Thyroid gland (tissue), 4 donors: ENCODE data around the gene TNK1. TPM values are rescaled to one million over a fixed set of nuclear protein-coding genes. Genes with fewer than 3 reads are reported as not detected.

Experiments
- DNase-seq, 2 donors: peaks; one replicate each; pipeline ENCODE4 v3.0.0-alpha.2; 2019
- H3K27ac ChIP-seq, 3 donors: fragments of 200-600 bp; sonication (generic); 1 replicate in 2 of 3; 2 replicates in 1 of 3; pipeline ENCODE4 v1.5.1; 2016 to 2019; ENCODE audit warnings: mild to moderate bottlenecking in 1 of 3, moderate library complexity in 1 of 3
- H3K27me3 ChIP-seq: fragments of 200-600 bp; sonication (generic); one replicate; pipeline ENCODE4 v1.5.1; 2019
- H3K36me3 ChIP-seq, 2 donors: fragments of 200-600 bp; sonication (generic); one replicate each; pipeline ENCODE4 v1.5.1; 2016 to 2019
- H3K4me1 ChIP-seq, 2 donors: fragments of 200-600 bp; sonication (generic); one replicate each; pipeline ENCODE4 v1.5.1; 2017 to 2019
- H3K4me3 ChIP-seq, 3 donors: fragments of 200-600 bp; sonication (generic); replicated peaks in 1 of 3; 1 replicate in 2 of 3; 2 replicates in 1 of 3; pipeline ENCODE4 v1.5.1; 2016; ENCODE audit warnings: mild to moderate bottlenecking in 1 of 3
- H3K9me3 ChIP-seq: fragments of 200-600 bp; sonication (generic); one replicate; pipeline ENCODE4 v1.5.1; 2017
- CTCF ChIP-seq, 6 experiments: fragments of 200-600 bp in 3 of 6; fragments of 450-650 bp in 3 of 6; sonication (generic) in 3 of 6; IDR thresholded peaks; one replicate each; pipeline ENCODE4 v1.5.1; 2016 to 2019; ENCODE audit warnings: antibody characterized with exemption in 6 of 6, mild to moderate bottlenecking in 2 of 6, inconsistent platforms in 1 of 6, moderate library complexity in 1 of 6
- POLR2A ChIP-seq, 2 donors: fragments of 450-650 bp; IDR thresholded peaks; one replicate each; pipeline ENCODE4 v1.6.1; 2017; ENCODE audit warnings: antibody characterized with exemption in 2 of 2, mild to moderate bottlenecking in 2 of 2, moderate library complexity in 1 of 2
- whole genome bisulfite sequencing, 2 donors: methylation state at CpG; one replicate each; pipeline ENCODE4 v1.1.5; 2017; 5-methylcytosine and 5-hydroxymethylcytosine counted together
- intact Hi-C: fragments of 100-400 bp; cut with DNase I; formaldehyde crosslinking; loops from one replicate; pipeline ENCODE4 v1.15.1; 2023
- total RNA-seq, 4 donors: library from RNA; depleted of rRNA; stranded (reverse); fragments of >200 nt; gene quantifications; one replicate each; pipeline ENCODE4 v1.2.3, GENCODE V29; 2016

Gene TNK1
- total RNA-seq, 4 donors from 2014 or later: 11.0 to 30.2 (median 15.9) TPM

GRCh38 chr17:7403977-7404736 is 23.3 kb downstream of the TNK1 start, which contains the start of gene TMEM256:
TSS of gene TMEM256 (minus strand) at chr17:7404097. CDS start at chr17:7404084, 13 bp downstream.
- Histone ChIP-seq H3K27me3 (no peaks in the 10 kb centered on the region), H3K4me3 (peak within 1 kb of the TSS; percentile 47 to 64 (median 59)), H3K36me3 (no peaks in the 10 kb centered on the region), H3K4me1 (peaks cover 9 to 19% of the 10 kb centered on the region in 2 donors), H3K27ac (peak within 1 kb of the TSS; percentile 81 to 84 (median 81)), H3K9me3 (no peaks in the 10 kb centered on the region)
- 0 to 1% methylated on average over 29 to 31 of the region's 49 CpGs for WGBS, 2 donors
- peak; percentile 99 for DNase-seq
- intact Hi-C loops: no loop called here
- TF ChIP-seq POLR2A (IDR thresholded peaks at IDR 0.05) (peak; percentile 79 to 99), CTCF (IDR thresholded peaks at IDR 0.05) (no peak)

- H3K9me3 ChIP-seq: no peaks in the 10 kb centered on the region
- WGBS, 2 donors: 1% methylated on average over 12 to 26 of the region's 65 CpGs
- peak overlapping the region; percentile 55 to 84 (median 81) for H3K27ac ChIP-seq
- TF ChIP-seq POLR2A (IDR thresholded peaks at IDR 0.05) (no peak), CTCF (IDR thresholded peaks at IDR 0.05) (no peak)
- H3K27me3 ChIP-seq: no peaks in the 10 kb centered on the region
- intact Hi-C loops: no loop called here
- no peaks in the 10 kb centered on the region for H3K36me3 ChIP-seq
- DNase-seq: peak; percentile 35 to 41
- peaks cover 9 to 19% of the 10 kb centered on the region in 2 donors for H3K4me1 ChIP-seq
- peak overlapping the region; percentile 42 to 57 (median 47) for H3K4me3 ChIP-seq
These were observed 24.0 kb downstream of the TNK1 start for GRCh38 chr17:7404737-7405349.

- no peaks in the 10 kb centered on the region for H3K36me3 ChIP-seq
- H3K9me3 ChIP-seq: no peaks in the 10 kb centered on the region
- intact Hi-C loops: no loop called here
- no peak for DNase-seq
- no peak for TF ChIP-seq POLR2A (IDR thresholded peaks at IDR 0.05)
- TF ChIP-seq CTCF (IDR thresholded peaks at IDR 0.05): no peak
- peak overlapping the region in 2 of 3 donors; percentile 42 to 57 for H3K4me3 ChIP-seq
- peaks cover 9 to 19% of the 10 kb centered on the region in 2 donors for H3K4me1 ChIP-seq
- peak overlapping the region; percentile 55 to 84 (median 81) for H3K27ac ChIP-seq
- no peaks in the 10 kb centered on the region for H3K27me3 ChIP-seq
- 23 to 24% methylated on average over 19 to 22 of the region's 38 CpGs for WGBS, 2 donors
These were observed 24.7 kb downstream of the TNK1 start for GRCh38 chr17:7405350-7406234.

GRCh38 chr17:7406235-7406825 is 25.4 kb downstream of the TNK1 start:
- intact Hi-C loops: no loop called here
- TF ChIP-seq CTCF (IDR thresholded peaks at IDR 0.05) (no peak), POLR2A (IDR thresholded peaks at IDR 0.05) (no peak)
- H3K4me3 ChIP-seq: no peak overlapping the region
- 35 to 64% methylated on average over 4 to 7 of the region's 12 CpGs for WGBS, 2 donors
- peaks cover 9 to 19% of the 10 kb centered on the region in 2 donors for H3K4me1 ChIP-seq
- no peak for DNase-seq
- no peaks in the 10 kb centered on the region for H3K27me3 ChIP-seq
- no peaks in the 10 kb centered on the region for H3K36me3 ChIP-seq
- no peaks in the 10 kb centered on the region for H3K9me3 ChIP-seq
- H3K27ac ChIP-seq: peak overlapping the region in 1 of 3 donors; percentile 81
